HG03135 (cell line): Measurements from ENCODE around the gene LHX5.

Experiments
- ATAC-seq: cut with Tn5 transposase; IDR thresholded peaks from one replicate; pipeline ENCODE4 v1.9.1; 2021; ENCODE audit warnings: mild to moderate bottlenecking, moderate library complexity; ENCODE audit not compliant: unreplicated experiment

Gene LHX5

GRCh38 chr12:113418213-113418879 lies 53.3 kb downstream of the LHX5 start:
- no peak for ATAC-seq

- no peak for ATAC-seq
Observed at GRCh38 chr12:113416091-113416754, 55.4 kb downstream of the LHX5 start.

DNA sequence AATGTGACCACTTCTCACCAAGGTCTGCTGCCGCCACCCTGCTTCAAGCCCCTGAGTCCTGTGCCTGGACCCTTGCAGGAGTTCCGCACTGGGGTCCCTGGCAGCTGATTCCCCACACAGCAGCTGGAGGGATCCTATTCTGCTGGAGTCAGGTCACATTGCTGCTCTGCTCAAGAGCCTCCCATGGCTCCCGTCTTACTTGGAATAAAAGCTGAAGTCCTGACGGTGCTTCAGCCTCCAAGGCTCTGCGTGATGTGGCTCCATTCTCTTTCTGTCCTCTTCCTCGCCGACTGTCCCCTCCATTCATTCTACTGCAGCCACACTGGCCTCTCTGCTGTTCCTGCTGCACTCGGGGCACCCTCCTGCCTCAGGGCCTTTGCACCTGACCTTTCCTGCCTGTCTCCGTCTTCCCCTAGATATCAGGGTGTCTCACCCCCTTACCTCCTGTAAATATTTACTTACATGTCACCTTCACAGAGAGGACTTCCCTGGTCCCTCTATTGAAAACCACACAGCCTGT lies 57.1 kb downstream of the LHX5 start:
- ATAC-seq: no peak

DNA sequence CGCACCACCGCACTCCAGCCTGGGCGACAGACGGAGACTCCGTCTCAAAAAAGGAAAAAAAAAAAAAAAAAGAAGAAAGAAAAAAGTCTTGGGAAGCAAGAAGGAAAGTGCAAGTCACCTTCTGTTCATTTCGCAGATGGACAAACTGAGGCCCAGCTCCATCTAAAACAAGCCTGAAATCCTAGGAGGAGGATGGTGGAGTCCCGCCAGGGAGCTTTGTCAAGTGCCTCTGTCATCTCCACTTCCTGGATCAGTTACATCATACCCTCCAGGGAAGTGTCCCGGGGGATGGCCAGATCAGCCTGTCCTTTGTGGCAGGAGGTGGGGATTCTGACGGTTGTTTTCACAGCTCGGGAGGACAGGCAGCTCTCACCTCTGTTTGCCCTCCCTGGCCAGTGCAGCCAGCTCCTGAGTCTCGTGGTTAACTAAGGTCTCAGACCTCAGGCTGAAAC lies 58.2 kb downstream of the LHX5 start:
- no peak for ATAC-seq
